Right ventricle myocardium superior (tissue), 1 donor: Measurements from ENCODE around the gene KPNA3. TPM values are rescaled to one million over a fixed set of nuclear protein-coding genes. Genes with fewer than 3 reads are reported as not detected.
"Not testable (repeated sequence)": the region's sequence is repeated elsewhere in the genome, so short reads cannot be mapped to it uniquely, and the experiment has no call there.

Experiments used
- ATAC-seq: fragments of 200-7000 bp; cut with Tn5 transposase; one replicate; pipeline ENCODE4 v1.9.1; 2020; ENCODE audit warnings: mild to moderate bottlenecking; ENCODE audit not compliant: poor library complexity
- DNase-seq: peaks from one replicate; pipeline ENCODE4 v3.0.0-alpha.2; 2020
- intact Hi-C: fragments of 100-400 bp; cut with DNase I; formaldehyde crosslinking; loops from one replicate; pipeline ENCODE4 v1.11.2; 2022
- long read RNA-seq: library from polyadenylated mRNA; unstranded; transcript quantifications from one replicate; pipeline ENCODE4 v2.0.0, GENCODE V29; 2021
- total RNA-seq: library from RNA; stranded (reverse); fragmentation: NEBNext Ultra II Directional; extraction: Animal tissue kit (Norgen Biotek cat#: 25700); gene quantifications from one replicate; pipeline ENCODE4 v1.2.1, GENCODE V29; 2021
- donor health status: DM: no; HTN: yes; CAD: no; lungs with severe emphysema.

KPNA3 gene, protein sequence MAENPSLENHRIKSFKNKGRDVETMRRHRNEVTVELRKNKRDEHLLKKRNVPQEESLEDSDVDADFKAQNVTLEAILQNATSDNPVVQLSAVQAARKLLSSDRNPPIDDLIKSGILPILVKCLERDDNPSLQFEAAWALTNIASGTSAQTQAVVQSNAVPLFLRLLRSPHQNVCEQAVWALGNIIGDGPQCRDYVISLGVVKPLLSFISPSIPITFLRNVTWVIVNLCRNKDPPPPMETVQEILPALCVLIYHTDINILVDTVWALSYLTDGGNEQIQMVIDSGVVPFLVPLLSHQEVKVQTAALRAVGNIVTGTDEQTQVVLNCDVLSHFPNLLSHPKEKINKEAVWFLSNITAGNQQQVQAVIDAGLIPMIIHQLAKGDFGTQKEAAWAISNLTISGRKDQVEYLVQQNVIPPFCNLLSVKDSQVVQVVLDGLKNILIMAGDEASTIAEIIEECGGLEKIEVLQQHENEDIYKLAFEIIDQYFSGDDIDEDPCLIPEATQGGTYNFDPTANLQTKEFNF
- 58.7 TPM for total RNA-seq
- long read RNA-seq, full-length matches to known transcripts: 111 of 133 reads
- long read RNA-seq, partial matches to known transcripts: 11 of 133 reads
- long read RNA-seq, other reads (novel, unspliced or antisense): 11 of 133 reads

DNA sequence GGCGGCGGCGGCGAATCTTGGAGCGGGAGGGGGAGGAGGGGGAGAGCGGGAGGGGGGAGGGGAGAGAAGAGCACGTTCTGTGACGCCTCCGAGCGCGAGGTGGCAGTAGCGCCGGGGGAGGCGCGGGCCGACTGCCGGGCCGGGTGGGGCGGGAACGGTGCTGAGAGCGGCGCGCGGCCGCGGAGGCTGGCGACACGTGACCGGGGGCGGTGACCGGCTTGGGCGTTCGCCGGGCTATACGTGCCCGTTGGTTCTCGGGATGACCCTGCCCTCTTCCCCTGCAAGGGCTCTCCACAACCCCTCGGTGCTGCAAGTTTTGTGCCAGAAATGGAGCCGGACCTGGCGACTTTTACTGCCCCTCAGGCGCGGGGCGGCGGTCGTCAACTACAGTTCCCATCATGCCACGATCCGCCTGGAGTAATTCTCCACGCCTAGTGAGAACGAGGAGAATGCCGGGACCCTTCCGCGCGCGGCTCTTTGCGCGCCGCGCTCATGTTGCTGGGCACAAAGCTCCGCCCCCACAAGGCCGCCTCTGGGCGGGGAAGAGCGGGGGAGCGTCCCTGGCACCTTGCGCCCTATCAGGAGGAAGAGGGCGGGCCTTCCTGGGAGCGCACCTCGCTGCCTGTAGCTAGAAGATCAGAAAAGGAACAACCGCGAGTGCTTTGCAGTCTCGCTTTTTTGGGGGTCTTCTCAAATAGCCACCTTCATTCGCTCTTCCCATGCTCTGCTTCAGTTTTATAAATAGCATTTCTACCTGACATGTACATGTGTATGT is at the start of gene KPNA3:
Gene KPNA3 (minus strand): TSS at position 133 of the 775 bp plus-strand sequence. CDS start 176 bp downstream, outside the sequence.
- DNase-seq (peak; percentile 98), ATAC-seq (peak; percentile 96)
- intact Hi-C loops: no loop called here

DNA sequence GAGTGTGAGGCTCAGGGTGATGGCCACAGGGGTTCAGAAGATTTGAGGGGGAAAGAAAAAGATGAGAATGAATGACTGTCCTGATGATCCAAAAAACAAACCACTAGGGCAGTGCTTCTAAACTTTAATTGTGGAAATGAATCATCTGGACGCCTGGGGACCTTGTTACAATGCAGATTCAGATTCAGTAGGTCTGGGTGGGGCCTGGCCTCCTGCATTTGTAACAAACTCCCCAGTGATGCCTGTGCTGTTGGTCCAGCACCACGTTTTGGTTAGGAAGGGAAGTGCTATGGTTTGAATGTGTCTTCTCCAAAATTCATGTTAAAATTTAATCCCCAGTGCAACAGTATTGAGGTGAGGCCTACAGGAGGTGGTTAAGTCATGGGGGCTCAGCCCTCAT is 49.5 kb upstream of the KPNA3 start:
- intact Hi-C loops: no loop called here
- DNase-seq (no peak), ATAC-seq (no peak)

DNA sequence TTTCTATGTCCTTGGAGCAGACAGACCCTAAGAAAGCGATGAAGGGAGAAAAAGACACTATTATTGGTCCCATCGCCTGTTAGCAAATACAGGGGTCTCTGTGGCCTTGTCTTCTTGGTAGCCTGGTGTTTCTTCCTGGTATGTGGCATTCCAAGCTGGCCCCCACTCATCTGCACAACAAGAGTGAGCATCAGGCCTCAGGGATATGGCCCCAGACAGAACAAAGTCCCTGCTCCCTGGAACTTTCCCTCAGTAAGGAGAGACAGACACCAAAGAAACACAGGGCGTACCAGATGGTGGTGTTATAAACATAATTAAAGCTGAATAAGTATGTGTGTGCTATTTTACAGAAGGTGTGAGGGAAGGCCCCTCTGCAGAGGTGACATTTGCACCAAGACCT is 48.2 kb upstream of the KPNA3 start:
- intact Hi-C loops: no loop called here
- ATAC-seq (no peak), DNase-seq (no peak)

DNA sequence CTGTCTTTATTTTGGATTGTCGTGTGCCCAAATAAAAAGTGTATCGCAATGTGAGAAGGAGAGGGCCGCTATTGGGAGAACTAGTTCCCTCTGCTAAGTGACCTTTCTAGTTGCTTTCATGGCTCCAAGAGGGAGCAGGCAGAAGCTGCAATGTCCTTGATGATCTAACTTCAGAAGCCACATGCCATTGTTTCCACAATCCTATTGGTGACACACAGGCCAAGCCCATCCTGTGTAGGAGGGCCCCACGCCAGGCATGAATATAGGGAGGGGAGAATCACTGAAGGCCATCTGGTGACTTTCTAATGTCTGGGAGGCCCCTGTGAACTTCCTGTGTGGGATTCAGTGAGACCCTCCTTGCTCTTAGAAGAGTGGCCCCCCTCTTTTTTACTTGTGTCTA is 47.8 kb upstream of the KPNA3 start:
- no peak for DNase-seq
- no peak for ATAC-seq
- intact Hi-C loops: no loop called here

DNA sequence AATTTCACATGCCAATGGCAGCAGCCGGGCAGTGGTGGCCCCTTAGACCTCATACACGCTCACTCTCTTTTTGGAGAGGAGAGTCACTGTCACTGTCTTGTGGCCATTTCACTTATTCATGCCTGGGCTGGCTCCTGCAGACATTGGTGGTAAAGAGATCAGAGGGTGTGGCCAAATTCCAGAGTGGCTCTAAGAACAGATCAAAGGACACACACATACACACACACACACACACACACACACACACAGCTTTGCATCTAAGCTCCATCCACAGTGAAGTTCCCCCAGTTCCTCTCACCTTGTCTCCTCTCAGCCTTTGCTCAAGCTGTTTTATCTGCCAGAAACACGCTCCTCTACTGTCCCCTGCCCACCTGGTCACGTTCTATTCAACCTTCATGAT is 46.5 kb upstream of the KPNA3 start:
- DNase-seq (no peak), ATAC-seq (no peak)
- intact Hi-C loops: no loop called here

DNA sequence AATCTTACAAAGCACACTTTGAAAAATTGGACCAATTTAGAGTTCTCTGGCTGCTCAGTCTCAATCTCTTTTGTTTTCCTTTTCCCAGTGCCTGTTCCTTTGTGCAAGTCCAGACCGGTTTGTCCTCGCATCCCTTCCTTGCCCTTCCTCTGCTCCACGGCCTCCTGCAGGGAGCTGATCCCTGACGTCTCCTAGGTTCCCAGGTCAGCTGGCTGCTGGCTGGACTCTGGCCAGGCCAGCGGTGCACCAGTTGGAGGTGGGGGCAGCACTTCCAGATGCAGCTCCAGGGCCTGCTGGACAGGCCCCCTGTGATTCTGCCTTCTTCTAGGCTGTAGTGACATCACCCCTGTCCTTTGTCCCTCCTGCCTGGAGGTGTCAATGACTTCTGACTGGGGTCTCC is 44.0 kb upstream of the KPNA3 start:
- DNase-seq (no peak), ATAC-seq (no peak)
- intact Hi-C loops: no loop called here

DNA sequence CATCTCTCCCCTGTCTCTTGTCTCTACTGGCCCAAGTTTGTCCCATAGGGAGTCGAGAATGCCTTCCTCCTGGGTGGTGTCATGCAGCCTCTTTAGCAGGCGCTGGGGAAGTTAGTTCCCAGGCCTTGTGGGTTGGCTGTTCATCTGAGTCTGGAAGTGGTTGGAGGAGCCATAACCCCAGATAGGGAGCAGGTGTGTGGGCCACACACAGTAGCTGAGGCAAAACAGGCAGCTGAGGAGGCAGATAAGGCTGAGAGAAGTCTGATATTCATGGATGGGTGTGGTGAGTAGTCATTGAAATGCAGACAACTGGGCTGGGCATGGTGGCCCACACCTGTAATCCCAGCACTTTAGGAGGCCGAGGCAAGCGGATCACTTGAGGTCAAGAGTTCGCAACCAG is 40.9 kb upstream of the KPNA3 start:
- ATAC-seq: no peak
- no peak for DNase-seq
- intact Hi-C loops: no loop called here

DNA sequence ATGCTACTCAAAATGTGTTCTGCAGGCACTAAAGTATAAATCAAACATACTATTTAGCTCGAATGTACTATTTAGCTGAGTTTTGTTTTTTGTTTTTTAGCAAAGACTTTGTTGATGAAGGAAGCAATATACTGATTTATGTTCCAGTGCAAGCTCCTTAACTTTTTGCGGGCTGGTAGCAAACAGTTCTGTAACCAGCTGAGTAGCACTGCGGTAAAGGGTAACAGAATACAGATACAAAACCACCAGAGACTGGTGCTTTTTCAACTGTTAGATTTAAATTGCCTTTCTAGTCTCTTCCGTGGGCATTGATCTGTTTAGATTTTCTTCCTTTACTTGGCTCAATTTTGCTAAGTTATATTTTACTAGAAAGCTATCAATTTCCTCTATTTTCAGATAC is 39.0 kb upstream of the KPNA3 start:
- intact Hi-C loops: no loop called here
- ATAC-seq: no peak
- no peak for DNase-seq

DNA sequence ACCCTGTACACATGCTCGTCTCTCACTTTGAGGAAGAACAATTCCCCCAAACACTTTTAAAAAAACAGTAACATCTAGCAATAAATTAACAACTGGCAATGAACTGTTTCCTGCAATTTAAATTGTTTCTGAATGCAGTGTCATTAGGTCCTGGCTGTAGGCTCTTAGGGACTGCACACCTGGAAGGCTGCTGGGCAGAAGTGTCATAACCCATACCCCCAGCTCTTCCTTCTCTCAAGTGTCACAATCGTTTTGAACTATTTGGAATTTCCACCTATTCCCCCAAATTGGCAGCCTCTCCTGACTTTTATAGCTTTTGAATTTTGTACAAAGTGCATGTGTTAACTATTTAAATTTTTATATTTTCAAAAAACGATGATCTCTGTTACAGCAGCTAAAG is 38.2 kb upstream of the KPNA3 start:
- DNase-seq: no peak
- no peak for ATAC-seq
- intact Hi-C loops: no loop called here

DNA sequence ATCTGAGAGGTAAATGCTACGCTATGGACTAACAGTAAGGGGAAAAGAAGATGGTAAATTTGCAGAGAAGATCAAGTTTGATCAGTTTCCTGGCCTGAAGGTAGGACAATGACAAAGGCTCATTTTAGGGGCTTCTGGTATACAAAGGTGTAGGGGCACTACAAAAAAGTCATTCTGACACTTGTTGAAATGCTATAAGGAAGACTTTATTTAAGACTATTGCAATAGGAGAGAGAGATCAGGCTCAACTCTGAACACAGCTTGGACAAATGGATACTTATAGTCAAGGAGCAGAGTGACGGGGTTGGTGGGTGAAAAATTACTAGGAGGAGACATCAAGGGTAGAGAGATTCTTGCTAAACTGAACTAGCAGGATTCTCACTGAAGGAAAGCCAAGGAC is 37.2 kb upstream of the KPNA3 start:
- intact Hi-C loops: no loop called here
- no peak for ATAC-seq

DNA sequence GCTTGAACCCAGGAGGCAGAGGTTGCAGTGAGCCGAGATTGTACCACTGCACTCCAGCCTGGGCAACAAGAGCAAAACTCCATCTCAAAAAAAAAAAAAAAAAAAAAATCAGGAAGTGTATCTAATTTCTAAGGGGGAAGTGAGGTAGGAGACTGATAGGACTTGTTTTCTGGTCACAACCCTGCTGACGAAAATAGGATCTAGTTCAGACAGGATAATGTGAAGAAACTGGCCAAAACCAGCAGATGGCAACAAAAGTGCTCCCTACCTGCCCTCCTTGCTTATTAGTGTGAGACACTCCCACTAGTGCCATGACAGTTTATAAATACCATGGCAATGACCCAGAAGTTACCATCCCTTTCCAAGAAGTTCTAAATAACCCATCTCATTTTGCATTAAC is 36.0 kb upstream of the KPNA3 start:
- DNase-seq: no peak
- no peak for ATAC-seq
- intact Hi-C loops: no loop called here

More for the DNA sequence above, 37.2 kb upstream of the KPNA3 start:
- no peak for DNase-seq

DNA sequence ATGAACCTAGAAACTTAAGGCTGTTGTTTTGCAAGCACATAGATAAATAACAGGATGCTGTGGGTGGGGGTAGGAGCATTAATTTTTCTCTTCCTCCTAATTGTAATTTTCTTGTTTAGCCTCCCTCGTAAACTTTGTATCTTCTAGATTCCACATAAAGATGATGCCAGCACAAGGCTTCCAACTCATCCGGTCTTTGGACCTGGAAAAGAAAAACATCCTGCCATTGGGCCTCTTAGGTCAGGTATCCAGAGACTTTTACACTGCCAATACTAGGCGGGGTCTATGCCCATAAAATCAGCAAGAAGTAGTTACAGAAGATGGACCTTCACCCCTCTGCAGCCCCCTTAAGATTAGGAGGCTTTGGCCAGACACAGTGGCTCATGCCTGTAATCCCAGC is 35.4 kb upstream of the KPNA3 start:
- no peak for DNase-seq
- no peak for ATAC-seq
- intact Hi-C loops: no loop called here

DNA sequence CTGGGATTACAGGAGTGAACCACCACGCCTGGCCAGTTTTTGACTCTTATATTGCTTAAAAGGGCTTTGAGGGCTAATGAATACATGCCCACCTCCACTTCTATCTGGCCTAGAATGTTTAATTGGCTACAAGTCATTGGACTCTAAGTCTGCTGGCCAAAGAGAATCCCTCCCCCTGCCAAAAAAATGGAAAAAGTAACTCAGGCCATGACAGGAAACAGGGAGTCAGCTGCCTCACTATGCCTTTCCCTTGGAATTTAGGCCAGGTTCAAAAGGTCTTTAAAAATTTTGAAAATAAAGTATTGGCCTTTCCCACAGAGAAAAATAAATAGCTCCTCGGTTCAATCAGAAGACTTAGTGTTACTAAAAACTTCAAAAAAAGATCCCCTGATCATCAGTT is 34.9 kb upstream of the KPNA3 start:
- intact Hi-C loops: no loop called here
- no peak for ATAC-seq
- no peak for DNase-seq

DNA sequence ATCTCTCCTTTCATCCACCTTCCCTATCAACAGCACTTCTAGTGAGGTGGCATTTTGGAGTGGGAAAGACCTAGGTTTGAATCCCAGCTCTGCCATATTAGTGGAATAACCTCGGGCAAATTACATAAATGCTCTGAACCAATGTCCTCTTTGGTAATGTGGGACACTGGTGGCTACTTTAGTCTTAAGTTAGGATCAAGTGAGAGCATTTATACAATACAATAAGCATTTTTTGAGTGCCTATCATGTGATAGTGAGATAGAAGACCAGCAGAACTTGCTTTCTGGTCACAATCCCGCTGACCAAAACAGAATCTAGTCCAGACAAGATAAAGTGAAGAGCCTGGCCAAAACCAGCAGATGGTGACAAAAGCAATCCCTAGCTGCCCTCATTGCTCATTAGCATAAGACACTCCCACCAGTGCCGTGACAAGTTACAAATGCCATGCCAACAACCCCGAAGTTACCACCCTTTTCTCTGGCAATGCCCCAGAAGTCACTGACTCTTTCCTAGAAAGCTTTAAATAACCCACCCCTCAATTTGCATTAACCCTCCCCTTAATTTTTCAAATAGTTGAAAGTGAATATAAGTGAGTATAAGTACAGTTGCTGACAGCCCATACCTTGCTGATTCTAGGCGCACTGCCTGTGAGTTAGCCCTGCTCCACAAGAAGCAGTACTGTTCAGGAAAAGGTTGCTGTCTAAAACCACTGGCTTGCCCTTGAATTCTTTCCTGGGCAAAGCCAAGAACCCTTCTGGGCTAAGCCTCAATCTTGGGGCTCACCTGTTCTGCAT is 28.9 kb upstream of the KPNA3 start:
- ATAC-seq (no peak), DNase-seq (no peak)
- intact Hi-C loops: no loop called here

DNA sequence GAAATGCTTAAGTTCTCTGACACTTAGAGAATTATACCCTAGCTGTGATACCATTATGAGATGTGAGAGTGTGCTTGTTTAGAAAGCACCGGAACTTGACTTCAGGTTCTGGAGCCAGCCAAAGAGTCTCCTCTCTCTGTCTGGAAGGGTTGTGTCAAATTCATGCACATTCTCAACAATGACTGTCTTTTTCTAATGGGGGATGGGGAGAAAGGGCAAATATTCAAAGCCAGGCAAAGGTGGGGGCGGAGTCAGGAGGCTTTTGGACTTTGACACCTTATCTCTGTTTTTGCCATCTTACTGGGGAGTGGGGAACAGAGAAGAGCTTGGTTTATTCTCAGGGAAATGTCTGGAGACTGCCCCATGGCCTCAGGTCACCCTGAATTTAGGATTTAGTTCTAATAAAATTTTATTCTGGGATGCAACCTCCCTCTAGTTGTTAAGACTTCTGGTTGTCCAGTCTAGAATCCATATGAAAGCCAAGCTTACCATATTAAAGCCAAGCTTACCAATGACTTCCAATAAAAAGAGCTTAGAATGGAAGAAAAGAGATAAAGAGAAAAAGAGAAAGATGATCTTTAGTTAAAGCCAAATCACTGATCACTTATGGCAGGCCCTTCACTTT is 28.2 kb upstream of the KPNA3 start:
- ATAC-seq: no peak
- no peak for DNase-seq
- intact Hi-C loops: no loop called here

DNA sequence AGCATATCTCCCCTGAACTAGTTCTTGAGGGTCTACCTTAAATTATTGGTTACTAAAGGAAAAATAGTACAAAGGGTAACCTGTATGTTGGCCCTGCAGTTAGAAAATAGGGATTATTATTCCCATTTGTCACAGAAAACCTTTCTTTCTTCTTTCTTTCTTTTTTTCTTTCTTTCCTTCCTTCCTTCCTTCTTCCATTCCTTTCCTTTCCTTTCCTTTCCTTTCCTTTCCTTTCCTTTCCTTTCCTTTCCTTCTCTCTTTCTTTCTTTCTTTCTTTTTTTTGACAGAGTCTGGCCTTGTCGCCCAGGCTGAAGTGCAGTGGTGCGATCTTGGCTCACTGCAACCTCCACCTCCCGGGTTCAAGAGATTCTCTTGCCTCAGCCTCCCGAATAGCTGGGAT is 23.6 kb upstream of the KPNA3 start:
- DNase-seq, intact Hi-C loops, ATAC-seq: not testable (repeated sequence)

DNA sequence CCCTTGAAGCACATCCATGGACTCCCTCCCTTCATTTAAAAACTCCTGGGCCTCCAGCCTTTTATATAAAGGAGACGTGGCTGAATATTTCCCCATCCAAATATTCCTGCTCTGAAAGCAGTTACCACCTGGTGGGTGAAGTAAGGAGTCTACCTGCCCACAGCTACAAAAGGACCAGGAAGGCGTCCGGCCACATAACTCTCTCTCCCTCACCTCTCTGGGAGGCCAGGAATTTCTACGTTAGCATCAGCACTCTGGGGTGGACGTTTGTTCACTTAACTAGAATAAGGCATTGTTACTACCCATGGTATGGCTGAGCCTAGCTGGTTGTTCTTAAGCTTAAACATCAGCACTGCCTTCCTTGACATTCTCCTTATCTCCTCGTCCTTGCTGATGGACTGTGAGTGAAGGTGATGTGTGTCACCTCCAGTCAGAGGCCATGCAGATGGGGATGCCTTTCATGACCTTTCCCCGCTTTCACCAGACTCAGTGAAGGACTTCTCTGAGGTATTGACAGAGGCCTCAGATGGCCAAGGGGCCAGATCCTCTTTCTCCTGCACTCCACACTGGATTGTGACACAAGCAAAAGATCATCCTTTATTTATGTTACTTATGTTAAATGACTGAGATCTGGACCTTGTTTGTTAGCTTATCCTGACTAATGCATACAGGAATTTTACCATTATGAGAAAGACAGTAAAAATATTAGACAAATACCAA is 22.2 kb upstream of the KPNA3 start:
- ATAC-seq (no peak), DNase-seq (no peak)
- intact Hi-C loops: no loop called here

DNA sequence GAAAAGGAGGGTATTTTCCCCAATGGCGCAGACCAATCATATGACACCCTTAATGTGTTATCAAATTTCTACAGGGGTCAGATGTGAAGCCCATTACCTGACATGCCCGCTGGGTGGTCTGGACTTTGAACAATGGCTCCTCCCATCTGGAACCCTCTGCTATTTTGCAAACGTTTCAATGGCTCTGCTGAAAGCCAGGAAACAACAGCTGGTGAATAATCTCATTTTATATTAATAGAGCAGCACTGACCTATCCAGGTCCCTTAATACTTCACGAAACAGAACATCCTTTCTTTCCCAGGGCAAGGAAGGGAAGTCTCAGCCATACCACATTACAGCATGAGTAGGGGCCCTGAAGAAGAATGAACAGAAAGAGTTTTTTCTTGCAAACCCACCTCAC is 20.3 kb upstream of the KPNA3 start:
- ATAC-seq (peak; percentile 50), DNase-seq (no peak)
- intact Hi-C loops: no loop called here
